BLaER1 treated with 17β-estradiol and CSF1 and Interleukin-3, amounts not matched to agents 10 nM and 100 nM (cell line): ENCODE data around the gene MAML2.

Source experiments
- H3K27ac ChIP-seq, 11 experiments: shearing (Covaris generic); formaldehyde crosslinking; 2 replicates each; pipeline ENCODE4 v1.8.1; 2022
- H3K27me3 ChIP-seq, 11 experiments: shearing (Covaris generic); formaldehyde crosslinking; 2 replicates each; pipeline ENCODE4 v1.8.1; 2022
- H3K36me3 ChIP-seq, 11 experiments: shearing (Covaris generic); formaldehyde crosslinking; 2 replicates each; pipeline ENCODE4 v1.8.1; 2022
- H3K4me1 ChIP-seq, 10 experiments: shearing (Covaris generic); formaldehyde crosslinking; 2 replicates each; pipeline ENCODE4 v1.8.1; 2022
- H3K4me2 ChIP-seq, 11 experiments: shearing (Covaris generic); formaldehyde crosslinking; 2 replicates each; pipeline ENCODE4 v1.8.1; 2022
- H3K4me3 ChIP-seq, 10 experiments: shearing (Covaris generic); formaldehyde crosslinking; 2 replicates each; pipeline ENCODE4 v1.8.1; 2022
- H3K9ac ChIP-seq, 11 experiments: shearing (Covaris generic); formaldehyde crosslinking; 2 replicates each; pipeline ENCODE4 v1.8.1; 2022
- H3K9me3 ChIP-seq, 11 experiments: shearing (Covaris generic); formaldehyde crosslinking; replicated peaks in 1 of 11; 2 replicates each; pipeline ENCODE4 v1.8.1; 2022
- H4K20me1 ChIP-seq, 11 experiments: shearing (Covaris generic); formaldehyde crosslinking; 2 replicates each; pipeline ENCODE4 v1.8.1; 2022
- Cebpa-rat ChIP-seq, 11 experiments: shearing (Covaris generic); IDR thresholded peaks; 2 replicates each; pipeline ENCODE4 v1.8.1; 2022

The MAML2 gene

DNA sequence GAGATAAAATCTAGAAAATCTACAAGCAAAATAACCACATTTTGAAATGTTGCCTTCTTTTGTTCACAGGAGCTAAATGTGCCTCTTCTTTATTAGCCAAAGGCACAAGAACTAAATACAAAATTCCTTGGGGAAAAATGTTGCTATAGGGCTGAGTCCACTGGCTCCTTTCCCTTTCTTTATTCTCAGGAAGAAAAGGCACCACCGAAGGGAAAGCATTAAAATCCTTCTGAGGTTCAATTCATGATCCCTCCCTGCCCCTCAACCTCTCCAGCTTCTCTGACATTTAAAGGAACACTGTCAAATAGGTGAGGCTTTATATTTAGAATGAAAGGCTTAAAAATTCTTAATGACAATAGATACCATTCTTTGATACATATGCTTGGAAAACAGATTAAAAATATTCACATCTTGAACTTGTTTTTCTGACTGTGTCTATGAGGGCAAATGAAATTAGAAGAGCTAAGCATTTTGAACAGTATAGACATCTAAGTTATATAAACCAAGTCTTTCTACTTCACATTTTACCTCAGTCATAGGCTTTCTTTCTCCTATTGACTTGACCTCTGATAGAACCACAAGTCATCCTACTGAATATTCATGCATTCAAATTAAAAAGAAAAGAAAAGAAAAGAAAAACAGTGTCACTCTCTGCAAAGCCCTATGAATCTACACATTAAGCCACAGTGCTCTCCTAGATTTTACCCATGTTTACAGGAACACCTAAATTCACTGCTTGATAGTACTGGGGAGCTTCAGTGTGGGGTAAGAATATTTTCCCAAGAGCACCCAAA lies 148.2 kb downstream of the MAML2 start:
- no peaks in the 10 kb centered on the region for H4K20me1 ChIP-seq
- peaks cover 0 to 10% (median 0%) of the 10 kb centered on the region in 11 experiments; a peak in 5 of 22 replicates for H3K9me3 ChIP-seq
- H3K4me2 ChIP-seq, result peak overlapping the region in 8 of 11 experiments; percentile 5 to 87 (median 38); a peak in 12 of 22 replicates
- peaks cover 0 to 99% (median 34%) of the 10 kb centered on the region in 10 experiments; a peak in 18 of 20 replicates for H3K4me1 ChIP-seq
- peaks cover 0 to 21% (median 0%) of the 10 kb centered on the region in 11 experiments; a peak in 3 of 22 replicates for H3K36me3 ChIP-seq
- H3K27me3 ChIP-seq, result no peaks in the 10 kb centered on the region
- no peak for TF ChIP-seq Cebpa-rat (IDR thresholded peaks at IDR 0.05)
- H3K4me3 ChIP-seq, result no peak overlapping the region
- H3K27ac ChIP-seq, result peak overlapping the region in 2 of 11 experiments; percentile 3 to 40; a peak in 3 of 22 replicates
- H3K9ac ChIP-seq, result peak overlapping the region in 1 of 11 experiments; percentile 56; a peak in 1 of 22 replicates

DNA sequence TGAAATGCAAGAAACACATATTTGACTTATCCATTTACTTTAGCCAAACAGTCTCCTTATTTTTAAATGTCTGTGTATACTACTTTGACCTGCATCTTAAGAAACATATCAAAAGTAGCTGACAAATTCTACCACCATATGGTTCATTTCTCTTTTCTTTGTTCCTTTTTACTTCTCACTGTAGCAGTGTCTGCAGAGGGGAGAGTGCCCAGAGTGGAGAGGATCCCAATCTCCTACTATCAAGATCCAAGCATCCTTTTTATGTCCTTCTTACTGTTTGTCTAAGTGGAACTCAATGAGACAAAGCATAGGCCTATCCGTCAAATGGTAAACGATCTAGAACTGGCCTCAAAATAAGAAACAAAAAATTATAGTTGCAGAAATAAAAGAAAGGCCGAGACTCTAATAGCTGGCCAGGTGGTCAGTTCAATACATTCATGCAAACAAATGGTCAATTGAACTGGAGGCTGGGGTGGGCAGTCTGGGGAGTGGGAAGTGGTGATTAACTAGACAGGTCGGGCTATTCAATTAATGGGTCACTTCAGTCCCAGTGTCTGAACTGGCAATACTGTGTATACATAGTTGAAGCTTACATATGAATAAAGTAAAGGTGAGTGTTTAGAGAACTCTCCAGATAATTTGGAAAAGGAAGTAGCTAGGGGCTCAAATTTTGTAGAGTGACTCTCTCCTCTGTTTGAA lies 149.1 kb downstream of the MAML2 start:
- Histone ChIP-seq H3K27me3 (no peaks in the 10 kb centered on the region), H3K4me2 (peak overlapping the region in 9 of 11 experiments; percentile 5 to 87 (median 30); a peak in 13 of 22 replicates), H4K20me1 (no peaks in the 10 kb centered on the region), H3K27ac (peak overlapping the region in 3 of 11 experiments; percentile 9 to 40 (median 25); a peak in 3 of 22 replicates), H3K4me1 (peaks cover 7 to 99% (median 43%) of the 10 kb centered on the region in 10 experiments), H3K36me3 (peaks cover 0 to 15% (median 0%) of the 10 kb centered on the region in 11 experiments; a peak in 2 of 22 replicates), H3K9me3 (peaks cover 0 to 10% (median 0%) of the 10 kb centered on the region in 11 experiments; a peak in 4 of 22 replicates), H3K9ac (no peak overlapping the region), H3K4me3 (no peak overlapping the region)
- TF ChIP-seq Cebpa-rat (IDR thresholded peaks at IDR 0.05), result no peak

DNA sequence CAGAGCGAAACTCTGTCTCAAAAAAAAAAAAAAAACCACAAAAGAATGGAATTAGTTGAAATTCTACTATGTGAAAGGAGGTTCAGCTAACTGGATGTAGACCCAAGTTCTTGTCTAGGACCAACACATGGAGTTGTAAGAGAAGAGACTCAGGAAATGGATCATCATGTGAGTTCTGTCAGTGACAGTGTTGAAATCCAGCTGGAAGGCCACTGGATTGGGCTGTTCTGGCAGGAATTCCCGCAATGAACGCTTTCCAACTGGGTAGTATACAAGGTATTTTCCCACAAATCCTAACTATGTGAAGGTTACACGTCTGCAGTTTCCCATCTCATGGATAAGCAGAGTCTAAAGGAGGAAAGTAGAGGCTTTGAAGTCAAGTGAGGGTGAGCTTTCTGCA lies 151.2 kb downstream of the MAML2 start:
- Histone ChIP-seq H3K4me1 (peaks cover 22 to 99% (median 44%) of the 10 kb centered on the region in 10 experiments), H3K9ac (no peak overlapping the region), H3K9me3 (peaks cover 0 to 10% (median 0%) of the 10 kb centered on the region in 11 experiments; a peak in 2 of 22 replicates), H3K27ac (no peak overlapping the region), H3K4me3 (no peak overlapping the region), H4K20me1 (no peaks in the 10 kb centered on the region), H3K27me3 (no peaks in the 10 kb centered on the region), H3K36me3 (peaks cover 0 to 10% (median 0%) of the 10 kb centered on the region in 11 experiments; a peak in 1 of 22 replicates), H3K4me2 (peak overlapping the region in 3 of 11 experiments; percentile 34 to 87 (median 86); a peak in 5 of 22 replicates)
- no peak for TF ChIP-seq Cebpa-rat (IDR thresholded peaks at IDR 0.05)

DNA sequence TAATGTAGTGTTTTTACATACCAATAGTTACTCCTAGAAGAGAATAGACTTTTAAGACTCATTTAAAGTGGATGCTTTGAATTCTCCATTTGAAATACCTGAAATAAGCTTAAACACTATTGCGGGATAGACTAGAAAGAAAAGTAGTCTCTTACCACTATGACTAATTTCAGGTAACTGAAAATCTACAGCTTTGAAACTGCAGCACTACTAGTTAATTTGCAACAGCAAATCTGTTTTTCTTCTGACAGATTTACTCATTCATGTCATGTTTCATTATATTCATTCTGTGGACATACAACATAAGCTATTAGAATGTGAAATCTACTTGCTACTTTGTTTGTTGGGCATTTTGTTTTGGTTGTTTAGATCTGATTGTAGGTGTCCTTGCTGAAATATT lies 153.6 kb downstream of the MAML2 start:
- Histone ChIP-seq H3K4me1 (peaks cover 46 to 100% (median 64%) of the 10 kb centered on the region in 10 experiments), H3K4me2 (peak overlapping the region; percentile 57 to 87 (median 76); a peak in 21 of 22 replicates), H3K36me3 (peaks cover 0 to 10% (median 0%) of the 10 kb centered on the region in 11 experiments; a peak in 1 of 22 replicates), H3K4me3 (no peak overlapping the region; a peak in 1 of 20 replicates), H3K9me3 (peaks cover 0 to 10% (median 0%) of the 10 kb centered on the region in 11 experiments; a peak in 2 of 22 replicates), H3K9ac (peak overlapping the region in 3 of 11 experiments; percentile 5 to 63 (median 54); a peak in 4 of 22 replicates), H3K27me3 (no peaks in the 10 kb centered on the region), H4K20me1 (no peaks in the 10 kb centered on the region), H3K27ac (peak overlapping the region in 3 of 11 experiments; percentile 25 to 76 (median 73); a peak in 6 of 22 replicates)
- no peak for TF ChIP-seq Cebpa-rat (IDR thresholded peaks at IDR 0.05)

GRCh38 chr11:96188243-96189006 lies 154.6 kb downstream of the MAML2 start:
- Histone ChIP-seq H3K27ac (peak overlapping the region in 10 of 11 experiments; percentile 20 to 76 (median 49); a peak in 20 of 22 replicates), H3K4me1 (peaks cover 51 to 100% (median 58%) of the 10 kb centered on the region in 10 experiments), H3K4me3 (peak overlapping the region in 2 of 10 experiments; percentile 3 to 12; a peak in 2 of 20 replicates), H3K36me3 (peaks cover 0 to 10% (median 0%) of the 10 kb centered on the region in 11 experiments; a peak in 1 of 22 replicates), H3K27me3 (no peaks in the 10 kb centered on the region), H4K20me1 (no peaks in the 10 kb centered on the region), H3K9ac (peak overlapping the region in 5 of 11 experiments; percentile 18 to 63 (median 54); a peak in 8 of 22 replicates), H3K9me3 (peaks cover 0 to 10% (median 0%) of the 10 kb centered on the region in 11 experiments; a peak in 2 of 22 replicates), H3K4me2 (peak overlapping the region; percentile 57 to 87 (median 76))
- TF ChIP-seq Cebpa-rat (IDR thresholded peaks at IDR 0.05), result no peak

DNA sequence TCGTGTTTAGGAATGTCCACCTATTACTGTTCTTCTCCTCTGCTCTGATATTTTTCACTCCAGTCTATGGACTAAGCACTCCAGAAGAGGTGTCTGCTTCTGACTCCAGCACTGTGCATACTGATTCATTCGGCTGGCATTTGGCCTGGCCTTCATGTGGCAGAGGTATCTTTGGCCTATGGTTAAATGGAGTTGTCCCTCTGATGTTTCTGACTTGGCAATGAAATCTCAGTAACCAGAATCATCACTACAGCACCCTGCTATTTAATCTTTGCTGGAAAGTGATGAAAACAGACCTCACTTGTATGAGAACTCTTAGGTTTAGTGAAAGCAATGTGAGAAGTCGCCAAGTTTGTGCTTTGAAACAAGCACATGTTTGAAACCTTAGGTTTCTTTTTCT lies 155.2 kb downstream of the MAML2 start:
- H3K4me3 ChIP-seq, result no peak overlapping the region
- peaks cover 51 to 99% (median 60%) of the 10 kb centered on the region in 10 experiments for H3K4me1 ChIP-seq
- H3K27ac ChIP-seq, result peak overlapping the region in 10 of 11 experiments; percentile 20 to 76 (median 49); a peak in 18 of 22 replicates
- no peak for TF ChIP-seq Cebpa-rat (IDR thresholded peaks at IDR 0.05)
- H3K4me2 ChIP-seq, result peak overlapping the region; percentile 57 to 87 (median 76); a peak in 21 of 22 replicates
- peak overlapping the region in 2 of 11 experiments; percentile 54 to 63; a peak in 3 of 22 replicates for H3K9ac ChIP-seq
- no peaks in the 10 kb centered on the region for H4K20me1 ChIP-seq
- no peaks in the 10 kb centered on the region for H3K27me3 ChIP-seq
- H3K9me3 ChIP-seq, result peaks cover 0 to 10% (median 0%) of the 10 kb centered on the region in 11 experiments; a peak in 2 of 22 replicates
- peaks cover 0 to 10% (median 0%) of the 10 kb centered on the region in 11 experiments; a peak in 1 of 22 replicates for H3K36me3 ChIP-seq

GRCh38 chr11:96186806-96187205 lies 156.2 kb downstream of the MAML2 start:
- peaks cover 0 to 6% (median 0%) of the 10 kb centered on the region in 11 experiments; a peak in 2 of 22 replicates for H3K9me3 ChIP-seq
- H3K27me3 ChIP-seq, result no peaks in the 10 kb centered on the region
- TF ChIP-seq Cebpa-rat (IDR thresholded peaks at IDR 0.05), result no peak
- H3K27ac ChIP-seq, result 0 out of 22 replicates have a peak overlapping the region, but pooled peaks of 1 of the 11 experiments have one; percentile 76
- peaks cover 51 to 89% (median 60%) of the 10 kb centered on the region in 10 experiments for H3K4me1 ChIP-seq
- H3K4me2 ChIP-seq, result peak overlapping the region in 9 of 11 experiments; percentile 8 to 87 (median 68); a peak in 11 of 22 replicates
- no peak overlapping the region for H3K9ac ChIP-seq
- H4K20me1 ChIP-seq, result no peaks in the 10 kb centered on the region
- H3K4me3 ChIP-seq, result no peak overlapping the region
- peaks cover 0 to 6% (median 0%) of the 10 kb centered on the region in 11 experiments; a peak in 1 of 22 replicates for H3K36me3 ChIP-seq
